ENCODE measurements around the gene CTNND2. TPM values are rescaled to one million over a fixed set of nuclear protein-coding genes. Genes with fewer than 3 reads are reported as not detected.

Gene CTNND2
- polyA plus RNA-seq, 1 experiment, result not detected

GRCh38 chr5:11906497-11906896, 2.3 kb upstream of the CTNND2 start:
- no peak for TF ChIP-seq CTCF (IDR thresholded peaks at IDR 0.05; ENCODE audit: low read depth, low read length)
- Histone ChIP-seq H3K27me3 (ENCODE audit: control insufficient read depth, insufficient read depth, low read length) (peaks cover 3% of the 10 kb centered on the region), H3K27ac (ENCODE audit: low read depth, low read length) (no peak overlapping the region), H3K9me3 (ENCODE audit: control insufficient read depth, insufficient read depth, low read length) (no peaks in the 10 kb centered on the region), H3K4me3 (ENCODE audit: low read depth, low read length) (no peak overlapping the region)
- DNase-seq (ENCODE audit: low read depth, low spot score), result no peak
- POLR2A ChIA-PET, result no interaction called here
- CTCF ChIA-PET, result no interaction called here

GRCh38 chr5:11905206-11905605, 960 bp upstream of the CTNND2 start:
- ChIA-PET POLR2A (no interaction called here), CTCF (no interaction called here)
- H3K9me3 ChIP-seq (ENCODE audit: control insufficient read depth, insufficient read depth, low read length), result no peaks in the 10 kb centered on the region
- TF ChIP-seq CTCF (IDR thresholded peaks at IDR 0.05; ENCODE audit: low read depth, low read length), result no peak
- peaks cover 3% of the 10 kb centered on the region for H3K27me3 ChIP-seq (ENCODE audit: control insufficient read depth, insufficient read depth, low read length)
- no peak for DNase-seq (ENCODE audit: low read depth, low spot score)
- no peak overlapping the region for H3K27ac ChIP-seq (ENCODE audit: low read depth, low read length)
- no peak overlapping the region for H3K4me3 ChIP-seq (ENCODE audit: low read depth, low read length)

GRCh38 chr5:11903614-11904264, 507 bp downstream of the CTNND2 start:
- H3K9me3 ChIP-seq (ENCODE audit: control insufficient read depth, insufficient read depth, low read length), result no peaks in the 10 kb centered on the region
- CTCF ChIA-PET, result no interaction called here
- H3K27me3 ChIP-seq (ENCODE audit: control insufficient read depth, insufficient read depth, low read length), result peaks cover 3% of the 10 kb centered on the region
- H3K4me3 ChIP-seq (ENCODE audit: low read depth, low read length), result no peak overlapping the region
- POLR2A ChIA-PET, result no interaction called here
- no peak for TF ChIP-seq CTCF (IDR thresholded peaks at IDR 0.05; ENCODE audit: low read depth, low read length)
- H3K27ac ChIP-seq (ENCODE audit: low read depth, low read length), result no peak overlapping the region
- DNase-seq (ENCODE audit: low read depth, low spot score), result no peak

- H3K4me3 ChIP-seq (ENCODE audit: low read depth, low read length), result no peak overlapping the region
- DNase-seq (ENCODE audit: low read depth, low spot score), result no peak
- ChIA-PET POLR2A (no interaction called here), CTCF (no interaction called here)
- H3K27me3 ChIP-seq (ENCODE audit: control insufficient read depth, insufficient read depth, low read length), result peaks cover 3% of the 10 kb centered on the region
- no peaks in the 10 kb centered on the region for H3K9me3 ChIP-seq (ENCODE audit: control insufficient read depth, insufficient read depth, low read length)
- TF ChIP-seq CTCF (IDR thresholded peaks at IDR 0.05; ENCODE audit: low read depth, low read length), result no peak
- no peak overlapping the region for H3K27ac ChIP-seq (ENCODE audit: low read depth, low read length)
Observed at GRCh38 chr5:11903121-11903613, 1.1 kb downstream of the CTNND2 start.

- Histone ChIP-seq H3K4me3 (ENCODE audit: low read depth, low read length) (no peak overlapping the region), H3K9me3 (ENCODE audit: control insufficient read depth, insufficient read depth, low read length) (no peaks in the 10 kb centered on the region), H3K27me3 (ENCODE audit: control insufficient read depth, insufficient read depth, low read length) (peaks cover 3% of the 10 kb centered on the region), H3K27ac (ENCODE audit: low read depth, low read length) (no peak overlapping the region)
- CTCF ChIA-PET, result no interaction called here
- POLR2A ChIA-PET, result no interaction called here
- no peak for TF ChIP-seq CTCF (IDR thresholded peaks at IDR 0.05; ENCODE audit: low read depth, low read length)
- no peak for DNase-seq (ENCODE audit: low read depth, low spot score)
Observed at GRCh38 chr5:11902201-11902619, 2.0 kb downstream of the CTNND2 start.
